SU-DHL-6 (cell line): ENCODE measurements around the gene KAZN.

Experiments used
- H2AFZ ChIP-seq: fragments of 200-600 bp; sonication (generic); 2 replicates; pipeline ENCODE4 v1.6.1; 2014; ENCODE audit warnings: low read depth, mild to moderate bottlenecking, moderate library complexity, mixed read lengths, antibody characterized with exemption, low read length; ENCODE audit not compliant: severe bottlenecking
- H3F3A ChIP-seq: fragments of 200-600 bp; shearing (Covaris generic); 2 replicates; pipeline ENCODE4 v1.6.0; 2016; ENCODE audit warnings: antibody characterized with exemption, mild to moderate bottlenecking; ENCODE audit not compliant: insufficient read depth
- H3K27ac ChIP-seq: fragments of 200-600 bp; sonication (generic); 2 replicates; pipeline ENCODE4 v1.5.1; 2016; ENCODE audit warnings: low read depth, mild to moderate bottlenecking, low read length, moderate library complexity, mixed read lengths
- H3K27me3 ChIP-seq: fragments of 200-600 bp; sonication (generic), shearing (Covaris generic); 2 replicates; pipeline ENCODE4 v1.6.0; 2014; ENCODE audit warnings: mild to moderate bottlenecking, low read length
- H3K36me3 ChIP-seq: fragments of 200-600 bp; sonication (generic); 2 replicates; pipeline ENCODE4 v1.6.1; 2014; ENCODE audit warnings: mild to moderate bottlenecking, low read length, mixed read lengths
- H3K4me2 ChIP-seq: fragments of 300-600, 200-600 bp; shearing (Covaris generic), sonication (generic); 2 replicates; pipeline ENCODE4 v1.6.0; 2014; ENCODE audit warnings: low read length, low read depth, mild to moderate bottlenecking; ENCODE audit not compliant: poor library complexity, severe bottlenecking
- H3K4me3 ChIP-seq: fragments of 200-600 bp; sonication (generic); 2 replicates; pipeline ENCODE4 v1.5.1; 2014; ENCODE audit warnings: antibody characterized with exemption, low read length, mild to moderate bottlenecking, mixed read lengths; ENCODE audit not compliant: insufficient read depth, poor library complexity, severe bottlenecking
- H3K79me2 ChIP-seq: fragments of 200-600 bp; sonication (generic); 2 replicates; pipeline ENCODE4 v1.6.1; 2014; ENCODE audit warnings: mild to moderate bottlenecking, low read length, moderate library complexity; ENCODE audit not compliant: insufficient read depth
- H3K9ac ChIP-seq: fragments of 200-600 bp; sonication (generic); 2 replicates; pipeline ENCODE4 v1.7.0; 2014; ENCODE audit warnings: mild to moderate bottlenecking, low read length
- H3K9me2 ChIP-seq: fragments of 200-600 bp; sonication (generic); replicated peaks from 2 replicates; pipeline ENCODE4 v1.6.1; 2014; ENCODE audit warnings: low read length; ENCODE audit not compliant: insufficient read depth
- H3K9me3 ChIP-seq: fragments of 200-600 bp; sonication (generic); 2 replicates; pipeline ENCODE4 v1.6.1; 2014; ENCODE audit warnings: low read length, mixed read lengths; ENCODE audit not compliant: insufficient read depth
- H4K20me1 ChIP-seq: fragments of 200-600 bp; sonication (generic); 2 replicates; pipeline ENCODE4 v1.6.1; 2014; ENCODE audit warnings: low read depth, mild to moderate bottlenecking, antibody characterized with exemption, low read length, moderate library complexity, mixed read lengths
- CTCF ChIP-seq: fragments of 200-600 bp; sonication (generic); IDR thresholded peaks from one replicate; pipeline ENCODE4 v1.5.1; 2017; ENCODE audit warnings: antibody characterized with exemption, mild to moderate bottlenecking, low read length, moderate library complexity; ENCODE audit not compliant: insufficient read depth, poor library complexity, severe bottlenecking
- EZH2phosphoT487 ChIP-seq: fragments of 200-600 bp; sonication (generic), shearing (Covaris generic); conservative IDR thresholded peaks from 2 replicates; pipeline ENCODE4 v1.6.1; 2018; ENCODE audit warnings: mild to moderate bottlenecking, antibody characterized with exemption, low read length, moderate library complexity, mixed read lengths

The KAZN gene

GRCh38 chr1:14725238-14725637 lies 126.8 kb downstream of the KAZN start:
- Histone ChIP-seq H3K36me3 (no peaks in the 10 kb centered on the region), H3K27me3 (no peaks in the 10 kb centered on the region), H2AFZ (no peak overlapping the region), H3K27ac (no peak overlapping the region), H3K4me3 (no peak overlapping the region), H3K4me2 (no peak overlapping the region), H4K20me1 (no peaks in the 10 kb centered on the region), H3K9me2 (no peaks in the 10 kb centered on the region), H3K9me3 (no peaks in the 10 kb centered on the region), H3K9ac (no peak overlapping the region), H3K79me2 (no peaks in the 10 kb centered on the region), H3F3A (no peaks in the 10 kb centered on the region)
- no peak for TF ChIP-seq EZH2phosphoT487
- TF ChIP-seq CTCF = no peak

GRCh38 chr1:14725695-14726094 lies 127.2 kb downstream of the KAZN start:
- Histone ChIP-seq H3K36me3 (no peaks in the 10 kb centered on the region), H3K9ac (no peak overlapping the region), H3K27ac (no peak overlapping the region), H4K20me1 (no peaks in the 10 kb centered on the region), H2AFZ (no peak overlapping the region), H3K27me3 (no peaks in the 10 kb centered on the region), H3K9me3 (no peaks in the 10 kb centered on the region), H3F3A (no peaks in the 10 kb centered on the region), H3K4me2 (no peak overlapping the region), H3K4me3 (no peak overlapping the region), H3K9me2 (no peaks in the 10 kb centered on the region), H3K79me2 (no peaks in the 10 kb centered on the region)
- no peak for TF ChIP-seq EZH2phosphoT487
- TF ChIP-seq CTCF = no peak

GRCh38 chr1:14726606-14727005 lies 128.1 kb downstream of the KAZN start:
- no peak overlapping the region for H3K4me2 ChIP-seq
- no peaks in the 10 kb centered on the region for H3K27me3 ChIP-seq
- no peaks in the 10 kb centered on the region for H3K9me2 ChIP-seq
- H3F3A ChIP-seq = no peaks in the 10 kb centered on the region
- no peak overlapping the region for H2AFZ ChIP-seq
- H3K9me3 ChIP-seq = no peaks in the 10 kb centered on the region
- H3K79me2 ChIP-seq = no peaks in the 10 kb centered on the region
- TF ChIP-seq CTCF (no peak), EZH2phosphoT487 (no peak)
- no peaks in the 10 kb centered on the region for H3K36me3 ChIP-seq
- no peak overlapping the region for H3K4me3 ChIP-seq
- H3K27ac ChIP-seq = no peak overlapping the region
- H4K20me1 ChIP-seq = no peaks in the 10 kb centered on the region
- no peak overlapping the region for H3K9ac ChIP-seq

GRCh38 chr1:14728516-14728915 lies 130.0 kb downstream of the KAZN start:
- TF ChIP-seq CTCF (no peak), EZH2phosphoT487 (no peak)
- H3K9me3 ChIP-seq = no peaks in the 10 kb centered on the region

More at GRCh38 chr1:14728516-14728915, 130.0 kb downstream of the KAZN start:
- Histone ChIP-seq H3K4me2 (no peak overlapping the region), H4K20me1 (no peaks in the 10 kb centered on the region), H3K27ac (no peak overlapping the region), H3K27me3 (no peaks in the 10 kb centered on the region), H2AFZ (no peak overlapping the region), H3K79me2 (no peaks in the 10 kb centered on the region), H3K9me2 (no peaks in the 10 kb centered on the region), H3K36me3 (no peaks in the 10 kb centered on the region), H3K4me3 (no peak overlapping the region), H3K9ac (no peak overlapping the region), H3F3A (no peaks in the 10 kb centered on the region)
